Neural progenitor cell (in vitro differentiated cells): ENCODE measurements around the gene TEX35.

Experiments used
- EZH2 ChIP-seq: fragments of 200-600 bp; sonication (generic); IDR thresholded peaks from 2 replicates; pipeline ENCODE4 v1.6.1; 2017; ENCODE audit warnings: antibody characterized with exemption, mild to moderate bottlenecking, moderate library complexity
- EZH2phosphoT487 ChIP-seq: fragments of 200-600 bp; sonication (generic); IDR thresholded peaks from 2 replicates; pipeline ENCODE4 v1.6.1; 2017; ENCODE audit warnings: antibody characterized with exemption
- TF ChIP-seq, protein P1 (sequence below): fragments of 200-600 bp; sonication (generic); IDR thresholded peaks from 2 replicates; pipeline ENCODE4 v1.5.1; 2017; ENCODE audit warnings: antibody characterized with exemption, mild to moderate bottlenecking

DNA sequence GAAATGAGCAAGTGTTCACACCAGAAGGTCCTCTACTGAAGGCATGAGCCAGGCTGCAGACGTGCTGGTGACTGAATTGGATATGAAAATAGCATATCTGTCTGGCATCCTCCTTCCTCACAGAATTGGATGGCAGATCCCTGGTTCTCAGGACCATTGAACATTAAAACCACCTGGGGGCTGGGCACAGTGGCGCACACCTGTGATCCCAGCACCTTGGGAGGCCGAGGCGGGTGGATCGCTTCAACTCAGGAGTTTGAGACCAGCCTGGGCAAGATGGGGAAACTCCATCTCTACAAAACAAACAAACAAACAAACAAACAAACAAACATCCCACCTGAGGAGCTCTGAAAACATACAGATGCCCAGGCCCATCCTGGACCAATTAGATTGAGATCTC lies 23.4 kb downstream of the TEX35 start:
- TF ChIP-seq, protein P1, sequence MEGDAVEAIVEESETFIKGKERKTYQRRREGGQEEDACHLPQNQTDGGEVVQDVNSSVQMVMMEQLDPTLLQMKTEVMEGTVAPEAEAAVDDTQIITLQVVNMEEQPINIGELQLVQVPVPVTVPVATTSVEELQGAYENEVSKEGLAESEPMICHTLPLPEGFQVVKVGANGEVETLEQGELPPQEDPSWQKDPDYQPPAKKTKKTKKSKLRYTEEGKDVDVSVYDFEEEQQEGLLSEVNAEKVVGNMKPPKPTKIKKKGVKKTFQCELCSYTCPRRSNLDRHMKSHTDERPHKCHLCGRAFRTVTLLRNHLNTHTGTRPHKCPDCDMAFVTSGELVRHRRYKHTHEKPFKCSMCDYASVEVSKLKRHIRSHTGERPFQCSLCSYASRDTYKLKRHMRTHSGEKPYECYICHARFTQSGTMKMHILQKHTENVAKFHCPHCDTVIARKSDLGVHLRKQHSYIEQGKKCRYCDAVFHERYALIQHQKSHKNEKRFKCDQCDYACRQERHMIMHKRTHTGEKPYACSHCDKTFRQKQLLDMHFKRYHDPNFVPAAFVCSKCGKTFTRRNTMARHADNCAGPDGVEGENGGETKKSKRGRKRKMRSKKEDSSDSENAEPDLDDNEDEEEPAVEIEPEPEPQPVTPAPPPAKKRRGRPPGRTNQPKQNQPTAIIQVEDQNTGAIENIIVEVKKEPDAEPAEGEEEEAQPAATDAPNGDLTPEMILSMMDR = no peak
- TF ChIP-seq EZH2 (no peak), EZH2phosphoT487 (no peak)
